HG02973 (cell line): ENCODE results near the gene PGAP6.
A peak's percentile ranks its signal among the peaks of the same experiment; 100 is the strongest.
"Not testable (repeated sequence)": the region's sequence is repeated elsewhere in the genome, so short reads cannot be mapped to it uniquely, and the experiment has no call there.

Experiments
- ATAC-seq: cut with Tn5 transposase; IDR thresholded peaks from one replicate; pipeline ENCODE4 v1.9.1; 2021; ENCODE audit warnings: moderate library complexity; ENCODE audit not compliant: unreplicated experiment

PGAP6 gene

DNA sequence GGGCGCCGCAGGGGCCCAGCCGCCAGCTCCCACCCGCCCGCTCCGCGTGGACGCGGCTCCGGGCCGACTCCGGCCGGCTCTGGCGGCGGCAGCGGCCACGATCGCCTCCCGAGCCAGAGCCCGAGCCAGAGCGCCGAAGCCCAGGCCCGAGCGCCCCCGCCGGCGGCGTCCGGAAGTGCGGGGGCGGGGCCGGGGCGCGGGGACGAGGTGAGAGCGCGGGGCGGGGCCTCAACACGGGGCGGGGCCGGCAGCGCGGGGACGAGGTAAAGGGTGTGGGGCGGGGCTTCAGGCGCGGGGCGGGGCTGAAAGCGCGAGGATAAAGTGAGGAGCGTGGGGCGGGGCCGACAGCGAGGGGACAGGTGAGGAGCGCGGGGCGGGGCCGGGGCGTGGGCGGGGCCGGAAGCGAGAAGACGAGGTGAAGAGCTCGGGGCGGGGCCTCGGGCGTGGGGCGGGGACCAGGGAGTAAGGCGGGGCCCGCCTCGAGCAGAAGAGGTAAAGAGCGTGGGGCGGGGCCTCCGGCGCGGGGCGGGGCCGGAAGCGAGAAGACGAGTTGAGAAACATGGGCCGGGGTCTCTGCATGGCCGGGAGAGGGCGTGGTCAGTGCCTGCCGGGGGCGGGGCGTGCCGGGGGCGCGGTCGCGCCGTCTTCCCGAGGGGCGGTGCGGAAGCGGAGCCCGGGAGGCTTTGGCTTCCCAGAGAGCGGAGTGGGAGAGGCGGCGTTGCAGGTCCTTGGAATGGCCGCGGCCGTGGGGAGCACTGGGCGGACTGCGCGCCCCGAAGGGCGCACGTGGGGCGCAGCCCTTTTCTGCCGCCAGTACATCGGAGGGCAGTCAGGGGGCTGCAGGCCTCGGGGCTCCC is 29.0 kb downstream of the PGAP6 start, which contains the start of gene AXIN1:
Gene AXIN1, minus strand, starts transcription at position 177 of the 857 bp plus-strand sequence. CDS start 5,698 bp downstream, outside the sequence.
- peak; percentile 56 for ATAC-seq

DNA sequence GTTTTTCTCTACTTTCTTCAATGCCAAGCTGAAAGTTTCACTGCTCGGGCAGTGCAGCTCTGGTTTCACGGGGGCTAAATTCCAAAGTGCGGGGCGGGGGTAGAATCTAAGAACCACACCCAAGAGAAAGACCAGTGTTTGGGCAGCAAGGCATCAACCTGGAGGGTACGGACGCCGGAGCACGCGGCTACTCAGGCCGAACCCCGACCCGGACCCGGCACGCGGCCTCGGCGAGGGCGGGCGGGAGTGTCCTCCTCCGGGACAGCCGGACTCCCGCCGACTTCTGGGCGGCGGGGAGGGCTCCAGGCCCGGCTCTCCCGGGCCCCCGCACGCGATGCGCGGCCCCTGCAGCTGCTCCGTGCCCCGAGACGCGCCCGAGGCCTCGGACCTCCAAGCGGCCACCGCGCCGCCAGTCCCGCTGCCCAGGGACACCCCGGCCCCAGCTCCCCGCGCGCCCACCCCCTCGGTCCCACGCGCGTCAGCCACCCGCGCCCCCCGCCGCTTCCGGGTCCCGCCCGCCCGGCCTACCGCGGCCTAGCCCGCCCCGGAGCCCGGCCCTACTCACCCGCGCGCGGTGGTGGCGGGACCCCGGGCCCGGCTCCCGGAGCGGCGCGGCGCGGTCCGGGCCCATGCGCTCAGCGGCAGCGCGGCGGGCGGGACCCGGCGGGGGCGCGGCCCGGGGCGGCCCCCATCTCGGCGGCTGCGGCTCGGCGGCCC is 29.8 kb downstream of the PGAP6 start:
- ATAC-seq: peak; percentile 19

DNA sequence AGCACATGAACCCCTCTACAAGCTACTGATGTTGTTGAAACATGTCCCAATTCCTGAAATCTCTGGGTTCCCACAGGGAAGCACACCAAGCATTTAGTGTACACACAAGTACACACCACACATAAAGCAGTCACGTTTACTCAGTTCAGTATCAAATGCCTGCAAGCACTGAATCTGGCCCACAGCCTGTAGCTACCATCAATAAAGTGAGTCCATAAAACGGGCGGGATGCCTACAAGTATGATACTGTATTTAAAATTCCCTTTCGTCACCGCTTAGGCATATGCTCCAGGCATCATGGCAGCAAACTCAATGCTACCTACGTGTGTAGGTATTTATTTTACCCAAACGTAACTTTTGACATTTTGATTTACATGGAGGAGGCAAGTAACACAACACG is 31.6 kb downstream of the PGAP6 start:
- ATAC-seq: no peak

DNA sequence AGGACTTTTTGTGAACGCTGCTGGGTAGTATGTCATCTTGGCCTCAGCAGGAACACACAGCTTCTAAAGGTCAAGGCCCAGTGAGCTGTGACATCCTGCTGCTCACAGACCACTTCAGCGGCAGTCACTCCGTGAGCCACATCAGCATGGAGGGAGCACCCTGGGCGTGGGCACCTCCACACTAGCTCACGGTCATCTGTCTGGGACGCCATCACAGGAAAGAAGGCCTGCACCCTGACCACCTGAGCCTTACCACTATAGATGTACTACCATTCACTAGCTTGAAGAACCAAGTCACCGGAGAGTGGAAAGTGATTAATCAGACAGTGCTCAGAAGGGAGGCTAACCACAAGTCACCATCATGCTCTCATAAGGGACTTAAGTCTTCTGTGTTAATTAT is 32.6 kb downstream of the PGAP6 start:
- no peak for ATAC-seq

DNA sequence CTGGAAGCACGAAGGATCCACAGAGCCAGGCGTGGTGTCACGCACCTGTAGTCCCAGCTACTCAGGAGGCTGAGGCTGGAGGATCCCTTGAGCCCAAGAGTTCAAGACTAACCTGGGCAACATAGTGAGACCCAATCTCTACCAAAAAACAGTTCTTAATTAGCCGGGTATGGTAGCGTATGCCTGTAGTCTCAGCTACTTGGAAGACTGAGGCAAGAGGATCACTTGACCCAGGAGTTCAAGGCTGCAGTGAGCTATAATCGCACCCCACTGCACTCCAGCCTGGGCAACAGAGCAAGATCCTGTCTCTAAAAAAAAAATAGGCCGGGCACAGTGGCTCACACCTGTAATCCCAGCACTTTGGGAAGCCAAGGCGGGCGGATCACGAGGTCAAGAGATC is 33.3 kb downstream of the PGAP6 start:
- not testable (repeated sequence) for ATAC-seq

DNA sequence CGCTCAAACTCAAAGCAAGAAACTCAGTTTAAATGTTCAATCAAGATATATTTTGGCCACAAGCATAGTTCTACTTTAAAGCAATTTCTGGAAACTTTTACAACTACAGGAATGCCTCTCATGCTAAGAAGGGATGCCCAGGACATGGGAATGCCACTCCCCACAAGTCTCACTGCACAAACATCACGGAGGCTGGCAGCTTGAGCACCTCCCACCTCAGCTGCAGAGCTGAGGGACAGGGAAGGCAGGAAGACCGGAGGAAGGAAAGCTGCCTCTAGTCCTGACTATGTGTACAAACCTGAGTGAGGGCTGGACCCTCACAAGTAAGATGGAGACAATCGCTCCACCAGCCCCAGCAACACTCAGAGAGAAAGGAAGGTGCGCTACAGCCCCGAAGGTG is 34.6 kb downstream of the PGAP6 start:
- no peak for ATAC-seq

DNA sequence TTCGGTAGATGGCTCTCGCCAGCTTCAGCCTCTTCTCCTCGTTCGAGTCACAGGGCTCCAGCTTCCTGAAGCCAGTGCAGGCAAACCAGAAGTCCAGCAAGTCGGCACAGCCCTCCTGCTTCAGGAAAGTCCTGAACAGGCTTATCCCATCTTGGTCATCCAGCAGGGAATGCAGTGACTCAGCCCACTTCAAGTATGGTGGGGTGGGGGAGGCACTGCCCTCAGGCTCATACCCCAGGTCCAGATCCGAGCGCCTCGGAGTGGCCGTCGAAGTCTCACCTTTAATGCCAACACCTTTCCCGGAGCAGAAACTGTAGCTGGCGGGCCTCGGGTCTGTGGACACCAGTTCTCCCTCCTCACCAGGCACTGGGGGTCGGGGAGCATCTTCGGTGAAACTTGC is 35.2 kb downstream of the PGAP6 start:
- no peak for ATAC-seq

DNA sequence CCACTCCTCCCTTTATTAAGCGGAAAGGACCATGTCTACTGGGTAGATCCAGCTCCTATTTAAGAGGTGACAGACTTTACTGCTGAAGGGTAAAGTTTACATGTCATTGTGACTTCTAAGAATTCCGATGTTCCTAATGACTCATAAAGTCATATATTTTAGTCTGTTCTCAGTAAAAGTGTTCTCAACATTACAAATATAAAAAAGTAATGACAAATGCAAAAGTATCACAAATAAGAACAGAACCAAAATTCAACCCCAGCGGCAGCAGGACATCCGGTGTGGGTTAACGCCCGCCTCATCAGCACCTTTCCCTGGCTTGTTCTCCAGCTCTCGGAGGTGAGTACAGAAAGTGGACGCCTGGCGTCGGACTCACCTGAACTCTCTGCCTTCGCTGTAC is 36.0 kb downstream of the PGAP6 start:
- ATAC-seq: no peak

DNA sequence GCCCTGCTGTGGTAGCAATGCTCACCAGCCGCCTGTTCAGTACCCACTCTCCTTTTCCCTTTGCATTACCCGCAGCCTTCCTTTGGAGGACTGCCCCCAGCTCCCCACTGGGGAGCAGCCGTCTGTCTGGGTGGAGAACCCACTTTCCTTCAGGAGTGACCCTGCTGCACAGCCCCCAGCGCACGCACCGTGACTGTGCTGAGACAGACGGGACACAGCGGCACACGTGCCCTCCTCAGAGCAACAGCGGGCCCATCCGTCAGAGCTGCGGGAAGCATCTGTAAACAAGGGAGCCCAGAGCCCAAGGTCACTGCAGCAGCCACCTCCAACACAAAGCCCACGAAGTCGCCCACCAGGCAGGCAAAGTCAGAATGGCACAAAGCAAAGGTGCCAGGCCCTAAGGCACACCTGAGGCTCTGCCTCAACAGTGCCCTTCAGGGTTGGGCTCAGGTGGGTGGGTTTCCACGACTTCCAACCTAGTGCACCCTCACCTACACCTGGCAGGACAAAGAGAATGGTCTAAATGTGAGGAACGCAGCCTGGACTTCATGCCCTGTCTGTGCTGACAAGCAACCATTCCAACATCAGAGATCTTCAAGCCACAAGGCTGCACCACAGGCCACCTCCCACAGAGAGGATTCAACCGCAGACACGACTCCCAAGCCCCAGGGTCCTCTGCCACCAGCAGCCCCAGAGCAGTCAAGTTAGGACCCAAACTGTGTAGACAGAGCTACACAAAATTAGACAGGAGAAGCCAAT is 39.1 kb downstream of the PGAP6 start:
- no peak for ATAC-seq

DNA sequence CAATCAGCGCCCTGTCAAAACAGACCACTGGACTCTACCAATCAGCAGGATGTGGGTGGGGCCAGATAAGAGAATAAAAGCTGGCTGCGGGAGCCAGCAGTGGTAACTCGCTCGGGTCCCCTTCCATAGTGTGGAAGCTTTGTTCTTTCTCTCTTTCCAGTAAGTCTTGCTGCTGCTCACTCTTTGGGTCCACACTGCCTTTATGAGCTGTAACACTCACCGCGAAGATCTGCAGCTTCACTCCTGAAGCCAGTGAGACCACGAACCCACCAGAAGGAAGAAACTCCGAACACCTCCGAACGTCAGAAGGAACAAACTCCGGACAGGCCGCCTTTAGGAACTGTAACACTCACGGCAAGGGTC is 39.8 kb downstream of the PGAP6 start:
- not testable (repeated sequence) for ATAC-seq

DNA sequence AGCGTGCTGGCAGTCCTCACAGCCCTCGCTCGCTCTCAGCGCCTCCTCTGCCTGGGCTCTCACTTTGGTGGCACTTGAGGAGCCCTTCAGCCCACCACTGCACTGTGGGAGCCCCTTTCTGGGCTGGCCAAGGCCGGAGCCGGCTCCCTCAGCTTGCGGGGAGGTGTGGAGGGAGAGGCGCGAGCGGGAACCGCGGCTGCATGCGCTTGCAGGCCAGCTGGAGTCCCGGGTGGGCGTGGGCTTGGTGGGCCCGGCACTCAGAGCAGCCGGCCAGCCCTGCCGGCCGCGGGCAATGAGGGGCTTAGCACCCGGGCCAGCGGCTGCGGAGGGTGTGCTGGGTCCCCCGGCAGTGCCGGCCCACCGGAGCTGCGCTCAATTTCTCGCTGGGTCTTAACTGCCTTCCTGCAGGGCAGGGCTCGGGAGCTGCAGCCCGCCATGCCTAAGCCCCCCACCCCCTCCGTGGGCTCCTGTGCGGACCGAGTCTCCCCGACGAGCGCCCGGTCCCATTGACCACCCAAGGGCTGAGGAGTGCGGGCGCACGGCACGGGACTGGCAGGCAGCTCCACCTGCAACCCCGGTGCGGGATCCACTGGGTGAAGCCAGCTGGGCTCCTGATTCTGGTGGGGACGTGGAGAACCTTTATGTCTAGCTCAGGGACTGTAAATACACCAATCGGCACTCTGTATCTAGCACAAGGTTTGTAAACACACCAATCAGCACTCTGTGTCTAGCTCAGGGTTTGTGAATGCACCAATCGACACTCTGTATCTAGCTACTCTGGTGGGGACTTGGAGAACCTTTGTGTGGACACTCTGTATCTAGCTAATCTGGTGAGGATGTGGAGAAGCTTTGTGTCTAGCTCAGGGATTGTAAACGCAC is 40.4 kb downstream of the PGAP6 start:
- ATAC-seq: not testable (repeated sequence)

DNA sequence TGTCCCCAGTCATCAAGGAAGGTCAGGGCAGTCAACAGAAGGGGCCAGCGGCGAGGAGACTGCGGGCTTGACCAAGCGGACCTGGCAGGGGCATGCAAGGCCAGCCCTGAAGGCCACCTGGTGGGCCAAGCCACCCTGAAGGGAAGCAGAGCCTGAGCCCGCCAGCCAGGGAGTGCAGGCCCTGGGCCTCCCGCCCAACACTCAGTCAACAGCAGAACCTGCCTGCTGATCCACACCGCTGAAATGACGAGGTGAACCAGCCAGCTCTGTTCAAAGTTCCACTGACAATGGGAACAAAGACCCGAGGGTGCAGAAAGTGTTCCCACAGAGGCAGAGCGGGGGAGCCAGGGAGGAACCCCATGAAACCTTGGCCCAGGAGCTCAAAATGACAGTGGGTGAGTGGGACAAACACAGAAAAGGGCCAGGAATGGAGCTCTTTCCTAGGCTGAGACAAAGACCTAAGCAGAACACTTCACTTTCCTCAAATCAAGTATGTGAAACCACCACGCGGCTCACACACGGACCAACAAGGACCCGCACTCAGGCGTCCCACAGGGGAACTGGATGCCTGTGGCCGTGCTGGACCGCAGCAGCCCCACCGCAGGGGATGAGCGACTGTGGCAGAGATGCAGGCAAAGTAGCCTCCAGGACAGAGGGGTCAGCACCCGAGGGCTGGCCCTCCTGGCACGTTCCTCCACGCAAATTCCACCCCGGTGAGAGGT is 41.2 kb downstream of the PGAP6 start:
- ATAC-seq: no peak

DNA sequence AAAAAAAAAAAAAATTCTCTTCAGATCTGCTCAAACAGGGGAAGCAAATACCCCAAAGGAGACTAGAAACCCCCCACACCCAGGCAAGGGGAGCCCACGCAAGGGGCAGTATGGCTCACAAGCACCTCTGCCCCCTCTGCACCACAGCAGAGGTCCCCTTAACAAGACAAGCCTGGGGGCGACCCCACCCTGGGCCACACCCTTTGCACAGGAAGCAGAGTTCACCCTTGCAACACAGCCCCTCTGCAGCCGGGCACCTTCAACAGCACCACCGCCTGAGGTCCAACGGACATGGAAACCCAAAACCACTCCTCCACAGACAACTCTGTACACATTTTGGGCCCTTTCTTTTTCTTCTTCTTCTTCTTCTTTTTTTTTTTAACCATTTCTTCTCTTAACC is 42.1 kb downstream of the PGAP6 start:
- no peak for ATAC-seq

DNA sequence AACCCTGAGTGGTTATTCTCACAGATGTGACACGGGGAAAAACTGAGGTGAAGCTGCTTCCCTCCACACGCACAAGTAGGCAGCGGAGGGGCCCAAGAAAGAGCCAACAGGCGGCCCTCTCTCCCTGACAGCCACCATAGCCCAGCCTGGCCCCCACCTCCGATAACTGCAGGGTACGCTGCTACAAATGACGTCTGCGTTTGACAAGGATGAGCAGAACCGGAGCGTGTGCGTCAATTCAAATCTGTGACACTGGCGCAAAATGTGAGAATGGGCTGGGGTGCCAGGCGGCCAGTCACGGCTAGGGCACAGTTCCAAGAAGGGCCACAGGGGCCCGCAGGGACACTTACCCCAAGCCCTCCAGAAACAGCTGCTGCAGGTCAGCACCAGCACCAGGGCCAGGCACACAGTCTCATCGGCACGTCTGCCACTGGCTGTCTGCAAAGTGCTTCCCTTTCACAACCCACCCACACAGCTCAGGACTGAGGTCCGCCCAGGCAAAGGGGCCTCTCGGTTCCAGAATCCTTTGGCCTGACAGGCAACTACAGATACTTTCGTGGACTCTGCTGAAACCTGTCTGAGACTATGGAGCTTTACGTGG is 43.7 kb downstream of the PGAP6 start:
- no peak for ATAC-seq

DNA sequence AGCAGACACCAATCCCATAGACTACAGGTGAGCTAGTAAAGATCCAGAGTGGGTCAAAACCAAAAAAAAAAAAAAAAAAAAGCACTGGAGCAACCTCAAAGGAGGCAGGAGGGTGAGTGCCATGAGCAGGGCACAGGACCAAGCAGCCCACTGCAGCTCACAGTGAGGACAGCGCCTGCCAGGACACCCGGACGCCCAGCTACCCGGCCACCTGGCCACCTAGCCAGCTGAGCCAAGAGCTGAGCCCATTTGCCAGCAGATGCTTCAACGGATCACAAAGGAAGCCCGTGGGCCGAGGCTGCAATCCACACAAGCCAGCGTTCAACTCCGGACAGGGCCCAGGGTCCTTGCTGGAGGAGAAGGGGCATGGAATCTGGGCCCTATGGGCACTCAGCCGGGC is 44.3 kb downstream of the PGAP6 start:
- no peak for ATAC-seq

DNA sequence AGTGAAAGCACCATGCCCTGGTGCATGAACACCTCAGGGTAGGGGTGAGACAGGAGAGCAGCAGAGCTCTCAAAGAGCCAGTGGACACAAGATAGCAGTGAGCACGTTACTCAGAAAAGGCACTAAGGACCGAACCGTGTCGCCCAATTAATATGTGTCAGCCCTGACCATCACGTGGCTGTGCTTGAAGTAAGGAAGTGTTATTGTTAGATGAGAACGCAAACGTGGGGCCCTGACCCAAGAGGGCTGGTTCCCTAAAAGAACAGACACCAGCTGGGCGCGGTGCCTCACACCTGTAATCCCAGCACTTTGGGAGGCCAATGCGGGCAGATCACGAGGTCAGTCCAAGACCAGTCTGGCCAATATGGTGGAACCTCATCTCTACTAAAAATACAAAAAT is 45.5 kb downstream of the PGAP6 start:
- ATAC-seq: no peak

DNA sequence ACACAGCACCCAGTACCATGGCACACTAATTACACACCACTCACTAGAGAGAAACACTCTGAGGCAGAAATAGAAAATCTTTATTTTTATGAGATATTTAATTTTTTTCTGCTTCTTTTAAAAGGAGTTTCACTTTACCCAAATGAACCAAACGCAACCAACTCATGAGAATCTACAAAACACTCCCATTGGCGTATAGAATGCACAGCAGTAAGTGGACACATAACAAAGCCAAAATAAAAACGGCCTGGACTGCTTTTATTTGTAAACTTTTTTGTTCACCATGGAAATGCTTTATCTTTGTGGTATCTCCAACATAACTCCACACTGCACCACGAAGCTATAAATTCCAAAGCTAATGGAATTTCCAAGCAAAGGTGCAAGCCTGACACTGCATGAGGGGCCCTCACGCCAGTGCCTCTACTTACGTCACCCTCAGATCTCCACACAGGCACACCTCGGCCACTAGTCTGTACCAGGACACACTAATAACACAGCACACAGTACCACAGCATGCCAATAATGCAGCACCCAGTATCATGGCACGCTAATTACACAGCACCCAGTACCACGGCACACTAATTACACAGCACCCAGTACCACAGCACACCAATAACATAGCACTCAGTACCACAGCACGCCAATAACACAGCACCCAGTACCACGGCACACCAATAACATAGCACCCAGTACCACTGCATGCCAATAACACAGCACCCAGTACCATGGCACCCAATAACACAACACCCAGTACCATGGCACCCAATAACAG is 46.7 kb downstream of the PGAP6 start:
- not testable (repeated sequence) for ATAC-seq

DNA sequence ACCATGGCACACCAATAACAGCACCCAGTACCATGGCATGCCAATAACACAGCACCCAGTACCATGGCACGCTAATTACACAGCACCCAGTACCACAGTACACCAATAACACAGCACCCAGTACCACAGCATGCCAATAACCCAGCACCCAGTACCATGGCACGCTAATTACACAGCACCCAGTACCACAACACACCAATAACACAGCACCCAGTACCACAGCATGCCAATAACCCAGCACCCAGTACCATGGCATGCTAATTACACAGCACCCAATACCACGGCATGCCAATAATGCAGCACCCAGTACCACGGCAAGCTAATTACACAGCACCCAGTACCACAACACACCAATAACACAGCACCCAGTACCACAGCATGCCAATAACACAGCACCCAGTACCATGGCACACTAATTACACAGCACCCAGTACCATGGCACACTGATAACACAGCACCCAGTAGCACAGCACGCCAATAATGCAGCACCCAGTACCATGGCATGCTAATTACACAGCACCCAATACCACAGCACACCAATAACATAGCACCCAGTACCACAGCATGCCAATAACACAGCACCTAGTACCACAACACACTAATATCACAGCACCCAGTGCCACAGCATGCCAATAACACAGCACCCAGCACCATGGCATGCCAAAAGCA is 47.5 kb downstream of the PGAP6 start:
- ATAC-seq: not testable (repeated sequence)
